GM18505 (cell line): Measurements from ENCODE around the gene AUTS2.

Experiments
- ATAC-seq: cut with Tn5 transposase; IDR thresholded peaks from one replicate; pipeline ENCODE4 v1.9.1; 2021; ENCODE audit not compliant: unreplicated experiment
- POLR2A ChIP-seq: IDR thresholded peaks from 4 replicates; pipeline ENCODE4 v1.6.1; 2011; ENCODE audit warnings: borderline replicate concordance; ENCODE audit not compliant: insufficient read depth, insufficient read length; ENCODE audit errors: extremely low read depth

AUTS2 gene

DNA sequence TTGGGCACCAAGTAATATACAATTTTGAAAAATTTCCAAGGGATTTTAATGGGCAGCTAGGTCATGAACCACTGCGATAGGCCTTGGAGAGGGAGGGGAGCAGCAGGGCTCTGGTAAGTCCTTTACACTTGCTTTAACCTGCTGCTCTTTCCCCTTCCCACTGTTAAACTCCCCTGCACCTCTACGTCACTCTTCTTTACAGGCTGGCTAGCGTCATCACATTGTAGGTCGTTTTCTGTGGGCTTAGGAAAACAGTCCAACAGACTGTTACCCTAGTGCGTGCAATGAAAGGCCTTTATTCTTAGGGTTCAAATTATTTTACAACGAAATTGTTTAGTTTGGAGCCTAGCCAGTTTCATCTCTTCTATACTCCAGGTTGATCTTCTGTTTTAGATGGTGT lies 235.7 kb downstream of the AUTS2 start:
- no peak for TF ChIP-seq POLR2A
- no peak for ATAC-seq

- ATAC-seq = no peak
These were observed 238.4 kb downstream of the AUTS2 start for GRCh38 chr7:69836702-69837101.

DNA sequence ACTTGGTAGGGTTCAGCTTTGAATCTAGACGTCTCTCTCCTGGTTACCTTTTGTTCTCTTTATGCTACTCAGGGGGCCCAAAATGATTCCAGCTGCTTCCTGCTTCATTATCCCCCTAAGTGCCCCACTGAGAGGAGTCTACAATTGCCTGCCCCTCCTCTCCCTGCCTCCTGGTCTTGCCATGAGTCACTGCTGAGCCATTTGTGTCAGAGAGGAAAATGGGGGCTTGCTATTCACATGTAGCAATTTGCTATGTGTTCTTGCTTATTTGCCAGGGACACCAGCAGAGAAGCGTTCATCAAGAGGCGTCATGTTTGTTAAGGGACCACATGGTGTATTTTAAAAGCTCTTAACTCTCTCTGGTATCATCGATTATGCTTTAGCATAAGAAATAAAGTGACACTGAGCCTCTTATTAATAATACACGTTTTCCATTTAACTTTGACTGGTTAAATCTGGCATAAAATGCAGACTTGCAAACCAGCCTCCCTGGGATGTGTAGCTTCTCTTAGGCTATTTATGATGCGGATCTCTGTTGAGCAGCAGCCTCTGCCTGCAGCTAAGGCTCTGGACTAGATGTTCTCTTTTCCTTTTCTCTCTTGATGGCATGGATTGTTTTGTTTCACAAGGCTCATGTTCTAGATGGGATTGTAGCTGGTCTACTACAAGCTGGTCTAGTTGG lies 239.3 kb downstream of the AUTS2 start:
- no peak for ATAC-seq
- TF ChIP-seq POLR2A = no peak

More at GRCh38 chr7:69836702-69837101, 238.4 kb downstream of the AUTS2 start:
- no peak for TF ChIP-seq POLR2A

- ATAC-seq = no peak
These were observed 241.5 kb downstream of the AUTS2 start for GRCh38 chr7:69839782-69840181.

DNA sequence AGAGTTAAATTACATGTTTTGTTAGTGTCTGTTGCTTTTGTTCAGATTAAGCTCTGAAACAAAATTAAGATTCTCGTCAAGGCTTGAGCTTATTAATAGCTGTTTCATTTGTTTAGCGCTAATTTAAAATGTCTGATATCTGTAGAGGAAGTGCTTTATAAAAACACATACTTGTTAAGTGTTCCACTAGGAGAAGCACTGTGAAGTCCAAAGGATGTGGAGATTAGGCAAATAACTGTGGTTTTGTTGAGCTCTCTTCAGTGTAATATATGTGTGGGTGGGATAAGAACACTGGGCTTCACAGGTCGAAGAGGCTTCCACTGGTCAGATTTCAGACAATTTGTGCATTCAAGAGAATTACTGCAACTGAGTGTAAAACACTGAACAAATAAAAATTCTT lies 242.0 kb downstream of the AUTS2 start:
- no peak for ATAC-seq
- TF ChIP-seq POLR2A = no peak

More at GRCh38 chr7:69839782-69840181, 241.5 kb downstream of the AUTS2 start:
- no peak for TF ChIP-seq POLR2A

DNA sequence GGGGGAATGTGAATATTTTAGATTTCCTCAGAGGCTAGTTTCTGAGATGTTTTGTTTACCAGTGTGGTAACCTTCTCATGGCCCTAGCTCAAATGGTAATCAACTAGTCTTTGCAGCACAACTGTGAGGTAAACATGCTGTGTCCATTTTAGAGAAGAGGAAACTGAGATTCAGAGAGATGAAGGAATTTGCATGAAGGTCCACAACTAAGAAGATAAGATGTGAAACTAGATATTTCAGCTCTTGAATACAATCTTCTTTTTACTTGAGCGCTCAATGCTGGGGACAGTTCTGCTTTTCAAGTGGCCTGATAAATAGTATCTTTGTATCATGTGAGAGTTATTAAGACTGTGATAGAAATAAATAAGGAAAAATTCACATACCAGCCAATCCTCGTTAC lies 245.4 kb downstream of the AUTS2 start:
- TF ChIP-seq POLR2A = no peak
- ATAC-seq = peak; percentile 47

DNA sequence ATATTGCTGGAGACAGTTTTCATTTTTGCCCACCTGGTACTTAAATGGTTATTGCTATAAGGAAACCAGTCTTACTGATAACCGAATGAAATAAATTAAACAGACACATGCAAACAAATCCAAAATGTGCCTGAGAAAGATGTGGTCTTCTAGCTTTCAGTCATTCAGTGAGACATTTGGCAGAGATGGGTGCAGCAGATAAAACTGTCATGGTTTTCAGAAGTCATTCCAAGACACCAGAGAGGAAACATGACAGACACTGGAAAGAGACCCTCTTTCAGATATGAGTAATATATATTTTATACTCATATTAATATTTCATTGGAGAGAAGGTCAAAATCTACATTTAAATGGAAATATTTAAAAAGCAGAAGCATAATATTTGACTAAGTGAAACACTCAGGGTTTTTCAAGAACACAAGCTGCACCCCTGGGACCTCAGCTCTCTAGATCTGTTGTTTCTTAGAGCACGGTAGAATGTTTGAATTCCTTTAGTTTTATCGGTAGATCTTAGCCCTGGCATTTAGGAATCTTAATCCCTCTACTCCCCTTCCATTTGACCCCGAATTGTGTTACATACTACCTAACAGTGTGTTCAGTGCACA lies 246.1 kb downstream of the AUTS2 start:
- TF ChIP-seq POLR2A = no peak
- peak; percentile 49 for ATAC-seq

DNA sequence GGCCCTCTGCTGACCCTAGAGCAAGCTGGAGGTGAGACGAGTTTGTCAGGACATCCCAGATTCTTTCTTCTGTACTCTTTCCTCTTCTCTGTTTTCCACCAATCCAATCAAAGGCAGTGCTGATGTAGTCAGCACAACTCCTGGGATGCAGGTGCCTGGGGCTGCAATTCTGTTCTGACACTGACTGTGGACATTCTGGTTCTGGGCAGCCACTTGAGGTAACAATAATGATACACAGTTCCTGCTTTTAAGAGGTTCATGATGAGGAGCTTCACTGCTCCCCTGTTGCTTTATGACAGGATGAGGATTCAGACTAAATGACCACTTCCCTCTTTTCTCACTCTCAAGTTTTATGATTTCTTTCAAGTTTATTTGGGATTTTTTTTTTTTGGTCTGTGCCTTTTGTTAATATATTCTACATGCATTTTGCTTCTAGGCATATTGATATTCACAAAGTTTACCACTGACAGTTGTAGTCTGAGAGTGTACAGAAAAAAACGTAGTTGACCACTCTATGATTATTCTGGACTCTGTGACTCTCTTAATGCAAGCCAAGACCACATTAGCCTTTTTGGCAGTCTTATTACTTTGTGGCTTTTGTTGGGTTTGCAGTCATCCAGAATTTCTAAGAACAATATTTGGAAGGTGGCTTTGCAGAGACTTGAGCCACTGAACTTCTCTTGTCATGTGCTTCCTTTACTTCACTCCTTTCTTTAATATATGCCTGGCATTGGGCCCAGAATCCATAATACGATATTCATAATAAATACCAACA lies 247.6 kb downstream of the AUTS2 start:
- TF ChIP-seq POLR2A = no peak
- ATAC-seq = peak; percentile 42

GRCh38 chr7:69847921-69848612 lies 249.8 kb downstream of the AUTS2 start:
- no peak for TF ChIP-seq POLR2A
- no peak for ATAC-seq

DNA sequence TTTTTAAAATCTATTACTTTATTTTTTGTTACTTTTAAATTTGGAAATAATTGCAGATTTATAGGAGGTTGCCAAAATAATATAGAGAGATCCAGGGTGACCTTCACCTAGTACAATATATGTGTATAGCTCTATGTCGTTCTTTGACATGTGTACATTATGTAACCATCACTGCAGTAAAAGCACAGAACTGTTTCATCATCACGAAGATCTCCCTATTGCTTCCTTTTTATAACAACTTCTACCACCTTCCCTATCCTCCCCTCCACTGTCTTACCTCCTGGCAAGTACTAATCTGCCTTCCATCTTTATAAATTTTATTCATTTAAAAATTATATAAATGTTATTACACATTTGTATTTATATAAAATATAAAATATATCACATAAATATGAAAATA lies 251.0 kb downstream of the AUTS2 start:
- ATAC-seq = no peak
- TF ChIP-seq POLR2A = no peak

DNA sequence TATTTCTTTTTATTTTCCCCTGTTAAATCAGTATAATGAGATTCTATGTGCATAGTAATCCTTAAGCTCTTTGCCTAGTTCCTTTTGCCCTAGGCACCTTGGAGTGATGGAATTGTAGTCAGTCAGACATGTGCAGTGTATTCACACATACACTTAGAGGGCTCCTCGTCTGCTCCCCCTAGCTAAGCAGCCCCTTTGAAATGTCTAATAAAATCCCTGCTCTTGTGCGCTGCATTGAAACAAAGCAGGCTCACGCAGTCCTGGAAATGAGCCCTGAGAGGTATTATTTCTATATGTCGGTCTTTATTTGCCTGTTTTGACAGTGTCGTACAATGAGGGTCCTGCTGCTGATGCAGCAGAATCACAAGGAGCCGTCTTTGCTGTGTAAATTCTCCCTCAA lies 258.7 kb downstream of the AUTS2 start:
- no peak for TF ChIP-seq POLR2A
- no peak for ATAC-seq

- TF ChIP-seq POLR2A = no peak
- no peak for ATAC-seq
These were observed 260.2 kb downstream of the AUTS2 start for GRCh38 chr7:69858471-69858870.

DNA sequence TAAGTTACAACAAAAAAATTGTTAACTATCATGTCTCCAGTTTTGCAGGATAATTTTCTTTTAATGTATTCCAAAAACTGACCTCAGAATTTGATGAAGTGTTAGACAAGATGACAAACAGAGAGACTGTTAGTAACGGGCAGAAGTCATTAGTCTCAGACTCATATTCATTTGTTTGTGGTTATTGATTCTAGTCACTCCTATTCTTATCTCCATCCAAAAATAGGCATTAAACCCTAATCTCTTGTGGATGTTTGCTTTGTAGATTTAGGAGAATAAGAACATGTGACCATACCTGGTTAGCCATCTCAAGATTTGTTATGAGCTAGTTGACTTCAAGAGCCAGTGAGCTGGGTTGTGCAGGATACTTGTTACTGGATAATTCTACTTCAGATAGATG lies 261.1 kb downstream of the AUTS2 start:
- ATAC-seq = no peak

More for the DNA sequence above, 261.1 kb downstream of the AUTS2 start:
- TF ChIP-seq POLR2A = no peak
